GM19395 (cell line): Measurements from ENCODE around the gene S100A7.

Experiments used
- ATAC-seq: cut with Tn5 transposase; IDR thresholded peaks from one replicate; pipeline ENCODE4 v1.9.1; 2021; ENCODE audit warnings: mild to moderate bottlenecking, moderate library complexity; ENCODE audit not compliant: unreplicated experiment

The S100A7 gene

GRCh38 chr1:153460551-153460950 is at the start of gene S100A7:
TSS of gene S100A7 (minus strand) at chr1:153460651. CDS start at chr1:153459013, 1,638 bp downstream.
- no peak for ATAC-seq

GRCh38 chr1:153509729-153510354 is 49.4 kb upstream of the S100A7 start:
- ATAC-seq = no peak

GRCh38 chr1:153509036-153509435 is 48.6 kb upstream of the S100A7 start:
- no peak for ATAC-seq

- no peak for ATAC-seq
Observed at GRCh38 chr1:153507926-153508583, 47.6 kb upstream of the S100A7 start.

- no peak for ATAC-seq
Observed at GRCh38 chr1:153506831-153507413, 46.5 kb upstream of the S100A7 start.

GRCh38 chr1:153506386-153506785 is 45.9 kb upstream of the S100A7 start:
- no peak for ATAC-seq

GRCh38 chr1:153505576-153505975 is 45.1 kb upstream of the S100A7 start:
- ATAC-seq = no peak

GRCh38 chr1:153503766-153504165 is 43.3 kb upstream of the S100A7 start:
- ATAC-seq = no peak

- no peak for ATAC-seq
Observed at GRCh38 chr1:153498746-153499145, 38.3 kb upstream of the S100A7 start.

GRCh38 chr1:153495536-153495935 is 35.1 kb upstream of the S100A7 start:
- no peak for ATAC-seq

GRCh38 chr1:153494976-153495535 is 34.6 kb upstream of the S100A7 start:
- no peak for ATAC-seq

- ATAC-seq = no peak
Observed at GRCh38 chr1:153493343-153493960, 33.0 kb upstream of the S100A7 start.

GRCh38 chr1:153490272-153491051 is 30.0 kb upstream of the S100A7 start:
- ATAC-seq = no peak

GRCh38 chr1:153488731-153489130 is 28.3 kb upstream of the S100A7 start:
- no peak for ATAC-seq

GRCh38 chr1:153487707-153488106 is 27.3 kb upstream of the S100A7 start:
- no peak for ATAC-seq

- no peak for ATAC-seq
Observed at GRCh38 chr1:153485863-153486262, 25.4 kb upstream of the S100A7 start.

GRCh38 chr1:153483776-153484175 is 23.3 kb upstream of the S100A7 start:
- no peak for ATAC-seq

- ATAC-seq = no peak
Observed at GRCh38 chr1:153481124-153481523, 20.7 kb upstream of the S100A7 start.

- no peak for ATAC-seq
Observed at GRCh38 chr1:153478692-153479618, 18.5 kb upstream of the S100A7 start.
